Neutrophil (primary cell): ENCODE results near the gene PDE5A.
"Not testable (repeated sequence)": the region's sequence is repeated elsewhere in the genome, so short reads cannot be mapped to it uniquely, and the experiment has no call there.

Experiments used
- H3K27ac ChIP-seq: fragments of 200-600 bp; sonication (generic); 2 replicates; pipeline ENCODE4 v1.5.1; 2016; ENCODE audit warnings: mild to moderate bottlenecking, moderate library complexity
- H3K27me3 ChIP-seq: fragments of 200-600 bp; sonication (generic); 2 replicates; pipeline ENCODE4 v1.6.0; 2016; ENCODE audit warnings: mild to moderate bottlenecking
- H3K36me3 ChIP-seq: fragments of 200-600 bp; sonication (generic); 2 replicates; pipeline ENCODE4 v1.5.1; 2017
- H3K4me1 ChIP-seq, 2 experiments: fragments of 200-600 bp in 1 of 2; sonication (generic) in 1 of 2; 1 replicate in 1 of 2; 2 replicates in 1 of 2; pipeline versions ENCODE4 v1.5.1 to v1.6.1; 2013 to 2016; ENCODE audit warnings: low read depth in 1 of 2, low read length in 1 of 2, mild to moderate bottlenecking in 1 of 2, moderate library complexity in 1 of 2; ENCODE audit not compliant: control insufficient read depth in 1 of 2, insufficient read depth in 1 of 2
- H3K4me3 ChIP-seq, 2 experiments: fragments of 200-600 bp in 1 of 2; sonication (generic) in 1 of 2; 1 replicate in 1 of 2; 2 replicates in 1 of 2; pipeline ENCODE4 v1.5.1; 2013 to 2016; ENCODE audit warnings: low read depth in 1 of 2, low read length in 1 of 2, mild to moderate bottlenecking in 1 of 2, moderate library complexity in 1 of 2
- H3K9me3 ChIP-seq: fragments of 200-600 bp; sonication (generic); 2 replicates; pipeline ENCODE4 v1.5.1; 2016
- TF ChIP-seq, protein P1 (sequence below): fragments of 200-600 bp; sonication (generic); IDR thresholded peaks from 2 replicates; pipeline ENCODE4 v1.5.1; 2016; ENCODE audit warnings: antibody characterized with exemption

PDE5A gene

DNA sequence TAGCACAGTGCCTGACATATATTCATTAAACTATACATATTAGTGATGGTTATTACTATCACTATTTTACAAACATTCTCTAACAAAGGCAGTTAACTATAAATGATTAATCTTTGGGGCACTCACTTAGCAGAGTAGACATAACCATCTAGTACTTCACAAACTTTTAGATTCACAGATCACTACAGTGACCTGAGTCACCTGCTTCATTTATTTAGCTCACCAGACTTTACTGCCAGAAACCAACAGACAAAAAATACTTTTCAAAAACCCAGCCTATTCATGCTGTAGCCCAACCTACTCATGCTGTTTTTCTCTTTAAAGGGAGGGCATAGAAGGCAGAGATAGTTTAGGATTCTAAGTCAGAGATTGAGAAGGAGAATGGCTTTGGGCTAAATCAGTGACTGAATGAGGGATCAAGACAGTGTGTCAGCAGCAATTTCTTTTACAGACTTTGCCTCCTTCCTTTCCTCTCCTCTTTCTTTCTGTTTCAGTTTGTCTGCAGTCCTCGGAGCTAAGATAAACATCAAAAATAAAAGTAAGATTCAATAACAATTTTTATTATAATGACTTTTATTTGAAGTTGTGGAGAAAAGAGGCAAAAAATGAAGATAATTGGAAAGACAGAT is 34.7 kb upstream of the PDE5A start:
- TF ChIP-seq, protein P1, sequence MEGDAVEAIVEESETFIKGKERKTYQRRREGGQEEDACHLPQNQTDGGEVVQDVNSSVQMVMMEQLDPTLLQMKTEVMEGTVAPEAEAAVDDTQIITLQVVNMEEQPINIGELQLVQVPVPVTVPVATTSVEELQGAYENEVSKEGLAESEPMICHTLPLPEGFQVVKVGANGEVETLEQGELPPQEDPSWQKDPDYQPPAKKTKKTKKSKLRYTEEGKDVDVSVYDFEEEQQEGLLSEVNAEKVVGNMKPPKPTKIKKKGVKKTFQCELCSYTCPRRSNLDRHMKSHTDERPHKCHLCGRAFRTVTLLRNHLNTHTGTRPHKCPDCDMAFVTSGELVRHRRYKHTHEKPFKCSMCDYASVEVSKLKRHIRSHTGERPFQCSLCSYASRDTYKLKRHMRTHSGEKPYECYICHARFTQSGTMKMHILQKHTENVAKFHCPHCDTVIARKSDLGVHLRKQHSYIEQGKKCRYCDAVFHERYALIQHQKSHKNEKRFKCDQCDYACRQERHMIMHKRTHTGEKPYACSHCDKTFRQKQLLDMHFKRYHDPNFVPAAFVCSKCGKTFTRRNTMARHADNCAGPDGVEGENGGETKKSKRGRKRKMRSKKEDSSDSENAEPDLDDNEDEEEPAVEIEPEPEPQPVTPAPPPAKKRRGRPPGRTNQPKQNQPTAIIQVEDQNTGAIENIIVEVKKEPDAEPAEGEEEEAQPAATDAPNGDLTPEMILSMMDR = no peak
- H3K36me3 ChIP-seq = no peaks in the 10 kb centered on the region
- H3K27me3 ChIP-seq = no peaks in the 10 kb centered on the region
- H3K9me3 ChIP-seq = no peaks in the 10 kb centered on the region
- H3K4me3 ChIP-seq = no peak overlapping the region
- no peak overlapping the region for H3K27ac ChIP-seq
- H3K4me1 ChIP-seq = no peaks in the 10 kb centered on the region

DNA sequence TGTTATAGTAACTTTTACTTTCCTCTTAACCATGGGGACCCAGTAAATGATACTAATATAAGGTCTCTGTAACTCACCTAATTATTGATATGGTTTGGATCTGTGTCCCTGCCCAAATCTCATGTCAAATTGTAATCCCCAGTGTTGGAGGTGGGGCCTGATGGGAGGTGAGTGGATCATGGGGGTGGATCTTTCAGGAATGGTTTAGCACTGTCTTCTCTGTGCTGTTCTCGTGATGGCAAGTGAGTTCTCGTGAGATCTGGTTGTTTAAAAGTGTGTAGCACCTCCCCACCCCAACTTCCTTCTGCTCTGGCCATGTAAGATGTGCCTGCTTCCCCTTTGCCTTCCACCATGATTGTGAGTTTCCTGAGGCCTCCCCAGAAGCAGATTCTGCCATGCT is 34.0 kb upstream of the PDE5A start:
- H3K4me1 ChIP-seq, H3K4me3 ChIP-seq, H3K27me3 ChIP-seq, H3K27ac ChIP-seq, H3K9me3 ChIP-seq, H3K36me3 ChIP-seq: not testable (repeated sequence)

DNA sequence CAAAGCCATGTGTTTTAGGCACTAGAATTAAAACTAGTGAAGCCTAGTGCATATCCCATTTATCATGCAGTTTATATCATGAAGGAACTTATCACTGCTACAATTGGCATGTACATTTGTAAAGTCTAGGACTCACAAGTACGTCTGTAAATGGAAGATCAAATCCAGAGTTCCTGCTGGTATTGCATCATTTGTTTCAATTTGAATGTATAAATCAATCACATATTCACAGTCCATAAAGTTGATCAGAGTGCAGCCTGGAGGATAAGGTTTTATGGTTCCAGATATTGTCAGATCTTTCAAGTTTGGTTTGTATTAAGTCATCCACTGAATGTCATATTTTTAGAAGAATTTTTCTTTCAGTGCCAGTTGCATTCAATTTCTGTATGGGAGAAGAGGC is 32.6 kb upstream of the PDE5A start:
- H3K27me3 ChIP-seq = no peaks in the 10 kb centered on the region
- H3K27ac ChIP-seq = no peak overlapping the region
- H3K36me3 ChIP-seq = no peaks in the 10 kb centered on the region
- TF ChIP-seq, protein P1 = no peak
- no peaks in the 10 kb centered on the region for H3K9me3 ChIP-seq
- no peak overlapping the region for H3K4me3 ChIP-seq
- no peaks in the 10 kb centered on the region for H3K4me1 ChIP-seq

DNA sequence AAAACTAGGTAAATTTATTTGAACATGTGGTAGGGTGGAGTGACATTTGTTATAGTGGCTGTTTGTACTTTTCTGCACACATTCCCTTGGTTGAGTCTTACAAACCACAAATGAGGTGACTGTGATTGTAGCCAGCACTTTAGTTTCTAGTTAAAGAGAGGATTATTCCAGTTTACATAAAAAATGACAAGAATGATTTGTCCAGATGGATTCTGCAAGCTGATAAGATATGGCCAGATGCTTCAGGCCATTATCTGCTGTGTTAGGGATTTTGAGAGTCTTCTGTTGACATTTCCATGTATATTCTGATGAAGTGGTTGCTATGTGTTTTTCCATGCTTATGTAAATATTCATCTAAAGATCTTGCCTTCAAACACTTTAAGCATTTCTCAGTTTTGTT is 31.0 kb upstream of the PDE5A start:
- Histone ChIP-seq H3K4me1 (no peaks in the 10 kb centered on the region), H3K36me3 (no peaks in the 10 kb centered on the region), H3K4me3 (no peak overlapping the region), H3K27ac (no peak overlapping the region), H3K27me3 (no peaks in the 10 kb centered on the region), H3K9me3 (no peaks in the 10 kb centered on the region)
- TF ChIP-seq, protein P1 = no peak

DNA sequence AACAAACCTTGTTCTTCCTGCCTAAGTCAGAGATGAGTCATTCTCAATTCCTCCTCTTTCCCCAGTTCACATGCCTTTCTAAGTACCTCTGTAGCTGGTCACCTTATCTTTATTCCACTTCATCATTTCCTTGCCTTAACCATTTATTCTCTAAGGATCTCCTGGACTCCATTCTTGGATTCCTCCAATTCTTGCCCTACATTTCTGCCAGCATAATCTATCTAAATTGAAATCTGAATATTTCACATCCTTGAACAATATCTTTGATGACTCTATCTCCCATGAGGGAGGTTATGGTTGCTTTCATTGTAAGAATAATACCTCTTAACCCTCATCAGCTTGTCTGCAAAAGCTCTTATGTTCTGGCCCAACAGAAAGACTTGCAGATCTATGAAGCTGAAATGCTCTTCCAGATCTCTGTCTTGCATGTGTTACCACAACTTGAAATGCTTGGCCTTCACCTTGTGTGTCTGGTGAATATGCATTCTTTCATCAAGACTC is 28.6 kb upstream of the PDE5A start:
- no peaks in the 10 kb centered on the region for H3K27me3 ChIP-seq

DNA sequence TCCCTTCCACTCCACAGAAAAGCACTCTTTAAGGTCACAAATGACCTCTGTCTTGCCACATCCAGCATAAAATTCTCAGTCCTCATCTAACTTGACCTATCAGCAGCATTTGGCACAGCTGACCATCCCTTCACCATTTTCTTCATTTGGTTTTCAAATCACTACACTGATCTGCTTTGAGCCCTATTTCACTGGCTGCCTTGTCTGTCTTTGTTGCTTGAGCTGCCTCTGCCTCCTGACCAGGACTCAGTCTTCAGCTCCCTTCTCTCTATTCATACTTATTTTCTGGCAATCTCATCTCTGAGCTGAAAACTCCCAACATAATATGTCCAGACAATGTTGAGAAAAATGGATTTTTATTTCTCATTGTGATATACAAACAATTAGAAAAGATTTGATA is 27.7 kb upstream of the PDE5A start:
- Histone ChIP-seq H3K9me3 (no peaks in the 10 kb centered on the region), H3K27ac (no peak overlapping the region), H3K27me3 (no peaks in the 10 kb centered on the region), H3K36me3 (no peaks in the 10 kb centered on the region), H3K4me1 (no peaks in the 10 kb centered on the region), H3K4me3 (no peak overlapping the region)
- TF ChIP-seq, protein P1 = no peak

More for the DNA sequence above, 28.6 kb upstream of the PDE5A start:
- TF ChIP-seq, protein P1 = no peak
- H3K36me3 ChIP-seq = no peaks in the 10 kb centered on the region
- H3K27ac ChIP-seq = no peak overlapping the region
- H3K4me3 ChIP-seq = no peak overlapping the region
- no peaks in the 10 kb centered on the region for H3K9me3 ChIP-seq
- H3K4me1 ChIP-seq = no peaks in the 10 kb centered on the region
